T-helper 9 cell (primary cell): ENCODE data around the gene MYRFL.
"Not testable (repeated sequence)": the region's sequence is repeated elsewhere in the genome, so short reads cannot be mapped to it uniquely, and the experiment has no call there.

ENCODE experiments used
- DNase-seq: peaks from one replicate; pipeline ENCODE4 v3.0.0-alpha.2; 2020

The MYRFL gene

GRCh38 chr12:69844416-69844815 is 19.4 kb downstream of the MYRFL start:
- no peak for DNase-seq

- DNase-seq: no peak
Observed at GRCh38 chr12:69844836-69845235, 19.8 kb downstream of the MYRFL start.

- DNase-seq: no peak
Observed at GRCh38 chr12:69846976-69847375, 21.9 kb downstream of the MYRFL start.

- no peak for DNase-seq
Observed at GRCh38 chr12:69851976-69852375, 26.9 kb downstream of the MYRFL start.

- not testable (repeated sequence) for DNase-seq
Observed at GRCh38 chr12:69853176-69853961, 28.3 kb downstream of the MYRFL start.

- no peak for DNase-seq
Observed at GRCh38 chr12:69866698-69867097, 41.7 kb downstream of the MYRFL start.

GRCh38 chr12:69868695-69869094 is 43.7 kb downstream of the MYRFL start:
- no peak for DNase-seq

GRCh38 chr12:69872804-69873203 is 47.8 kb downstream of the MYRFL start:
- no peak for DNase-seq

GRCh38 chr12:69873429-69873828 is 48.4 kb downstream of the MYRFL start:
- DNase-seq: no peak

GRCh38 chr12:69874606-69875005 is 49.6 kb downstream of the MYRFL start:
- DNase-seq: no peak

GRCh38 chr12:69875416-69875935 is 50.4 kb downstream of the MYRFL start:
- DNase-seq: no peak

GRCh38 chr12:69879007-69879960 is 54.3 kb downstream of the MYRFL start:
- DNase-seq: peak; percentile 44

GRCh38 chr12:69880571-69880970 is 55.5 kb downstream of the MYRFL start:
- no peak for DNase-seq

GRCh38 chr12:69881771-69882170 is 56.7 kb downstream of the MYRFL start:
- no peak for DNase-seq

GRCh38 chr12:69884386-69884785 is 59.4 kb downstream of the MYRFL start:
- DNase-seq: no peak

- DNase-seq: no peak
Observed at GRCh38 chr12:69885658-69886057, 60.6 kb downstream of the MYRFL start.

- no peak for DNase-seq
Observed at GRCh38 chr12:69886109-69886508, 61.1 kb downstream of the MYRFL start.

GRCh38 chr12:69886715-69887114 is 61.7 kb downstream of the MYRFL start:
- DNase-seq: no peak

- DNase-seq: no peak
Observed at GRCh38 chr12:69888901-69889300, 63.9 kb downstream of the MYRFL start.

- DNase-seq: no peak
Observed at GRCh38 chr12:69894800-69895383, 69.9 kb downstream of the MYRFL start.

- DNase-seq: no peak
Observed at GRCh38 chr12:69896653-69897381, 71.8 kb downstream of the MYRFL start.

- no peak for DNase-seq
Observed at GRCh38 chr12:69897744-69898143, 72.7 kb downstream of the MYRFL start.
